Activated effector memory CD4-positive, alpha-beta T cell treated with Interleukin-2 at 50 U/mL for 16 hours (primary cell): Measurements from ENCODE around the gene ATP1A2.

Experiments
- DNase-seq: peaks from one replicate; pipeline ENCODE4 v3.0.0-alpha.2; 2020

ATP1A2 gene

GRCh38 chr1:160154790-160155189, 39.2 kb downstream of the ATP1A2 start:
- DNase-seq, result no peak

GRCh38 chr1:160156361-160156760, 40.8 kb downstream of the ATP1A2 start:
- DNase-seq, result no peak

- DNase-seq, result no peak
These were observed 41.6 kb downstream of the ATP1A2 start for GRCh38 chr1:160157174-160157573.

- no peak for DNase-seq
These were observed 42.5 kb downstream of the ATP1A2 start for GRCh38 chr1:160158031-160158430.

GRCh38 chr1:160158534-160158933, 43.0 kb downstream of the ATP1A2 start:
- DNase-seq, result no peak

- no peak for DNase-seq
These were observed 44.3 kb downstream of the ATP1A2 start for GRCh38 chr1:160159846-160160245.

GRCh38 chr1:160161965-160162705, 46.6 kb downstream of the ATP1A2 start:
- no peak for DNase-seq

GRCh38 chr1:160162931-160163330, 47.4 kb downstream of the ATP1A2 start:
- no peak for DNase-seq

- DNase-seq, result no peak
These were observed 48.1 kb downstream of the ATP1A2 start for GRCh38 chr1:160163615-160164014.

- DNase-seq, result no peak
These were observed 48.6 kb downstream of the ATP1A2 start for GRCh38 chr1:160164121-160164520.

GRCh38 chr1:160166166-160166868, 50.8 kb downstream of the ATP1A2 start:
- no peak for DNase-seq

- DNase-seq, result no peak
These were observed 51.5 kb downstream of the ATP1A2 start for GRCh38 chr1:160167056-160167455.

GRCh38 chr1:160167580-160167979, 52.0 kb downstream of the ATP1A2 start:
- no peak for DNase-seq

GRCh38 chr1:160168016-160168415, 52.5 kb downstream of the ATP1A2 start:
- no peak for DNase-seq

GRCh38 chr1:160168609-160169369, 53.2 kb downstream of the ATP1A2 start:
- DNase-seq, result no peak

GRCh38 chr1:160169553-160170399, 54.2 kb downstream of the ATP1A2 start:
- DNase-seq, result no peak

- no peak for DNase-seq
These were observed 55.8 kb downstream of the ATP1A2 start for GRCh38 chr1:160171354-160171753.

- no peak for DNase-seq
These were observed 56.4 kb downstream of the ATP1A2 start for GRCh38 chr1:160171980-160172379.

GRCh38 chr1:160177231-160177630, 61.7 kb downstream of the ATP1A2 start:
- DNase-seq, result no peak

GRCh38 chr1:160177667-160178066, 62.1 kb downstream of the ATP1A2 start:
- DNase-seq, result no peak

GRCh38 chr1:160178731-160179130, 63.2 kb downstream of the ATP1A2 start:
- DNase-seq, result no peak

- DNase-seq, result no peak
These were observed 63.8 kb downstream of the ATP1A2 start for GRCh38 chr1:160179336-160179735.

GRCh38 chr1:160186246-160186645, 70.7 kb downstream of the ATP1A2 start:
- no peak for DNase-seq
